GM23248 (cell line): ENCODE measurements around the gene CD59. TPM values are rescaled to one million over a fixed set of nuclear protein-coding genes. Genes with fewer than 3 reads are reported as not detected.

Experiments
- DNase-seq: peaks from one replicate; pipeline ENCODE4 v3.0.0-alpha.2; 2015
- H2AFZ ChIP-seq: fragments of 200-600 bp; sonication (generic); 2 replicates; pipeline ENCODE4 v1.6.1; 2016; ENCODE audit warnings: antibody characterized with exemption
- H3F3A ChIP-seq: fragments of 200-600 bp; sonication (generic); 2 replicates; pipeline ENCODE4 v1.6.1; 2016; ENCODE audit warnings: mild to moderate bottlenecking, antibody characterized with exemption, mixed run types; ENCODE audit not compliant: insufficient read depth
- H3K27ac ChIP-seq: fragments of 200-600 bp; sonication (generic); 2 replicates; pipeline ENCODE4 v1.5.1; 2016; ENCODE audit warnings: mild to moderate bottlenecking
- H3K27me3 ChIP-seq: fragments of 200-600 bp; sonication (generic); replicated peaks from 2 replicates; pipeline ENCODE4 v1.6.1; 2016; ENCODE audit warnings: mild to moderate bottlenecking; ENCODE audit not compliant: insufficient read depth
- H3K36me3 ChIP-seq: fragments of 200-600 bp; sonication (generic); 2 replicates; pipeline ENCODE4 v1.6.1; 2016; ENCODE audit warnings: low read depth, mild to moderate bottlenecking
- H3K4me1 ChIP-seq: fragments of 200-600 bp; sonication (generic); 2 replicates; pipeline ENCODE4 v1.6.1; 2016; ENCODE audit warnings: mild to moderate bottlenecking; ENCODE audit not compliant: insufficient read depth
- H3K4me2 ChIP-seq: fragments of 200-600 bp; sonication (generic); one replicate; pipeline ENCODE4 v1.6.1; 2016; ENCODE audit warnings: mild to moderate bottlenecking; ENCODE audit not compliant: unreplicated experiment
- H3K4me3 ChIP-seq: fragments of 200-600 bp; sonication (generic); 2 replicates; pipeline ENCODE4 v1.5.1; 2016; ENCODE audit warnings: mild to moderate bottlenecking
- H3K79me2 ChIP-seq: fragments of 200-600 bp; sonication (generic); 2 replicates; pipeline ENCODE4 v1.6.1; 2016; ENCODE audit warnings: mild to moderate bottlenecking; ENCODE audit not compliant: insufficient read depth
- H3K9ac ChIP-seq: fragments of 200-600 bp; sonication (generic); 2 replicates; pipeline ENCODE4 v1.6.1; 2016; ENCODE audit warnings: mild to moderate bottlenecking
- H3K9me2 ChIP-seq: fragments of 200-600 bp; sonication (generic); 2 replicates; pipeline ENCODE4 v1.6.1; 2016; ENCODE audit warnings: mixed run types, mild to moderate bottlenecking, moderate library complexity; ENCODE audit not compliant: insufficient read depth
- H3K9me3 ChIP-seq: fragments of 200-600 bp; sonication (generic); one replicate; pipeline ENCODE4 v1.6.1; 2017; ENCODE audit warnings: low read depth
- H4K20me1 ChIP-seq: fragments of 200-600 bp; sonication (generic); 2 replicates; pipeline ENCODE4 v1.6.0; 2016; ENCODE audit not compliant: insufficient read depth
- EZH2 ChIP-seq: fragments of 200-600 bp; sonication (generic); IDR thresholded peaks from 2 replicates; pipeline ENCODE4 v1.6.1; 2018; ENCODE audit warnings: antibody characterized with exemption, mild to moderate bottlenecking; ENCODE audit not compliant: insufficient read depth, poor library complexity, severe bottlenecking
- EZH2phosphoT487 ChIP-seq: fragments of 200-600 bp; sonication (generic); IDR thresholded peaks from 2 replicates; pipeline ENCODE4 v1.6.1; 2018; ENCODE audit warnings: antibody characterized with exemption, moderate library complexity, mild to moderate bottlenecking, low read depth; ENCODE audit not compliant: insufficient read depth
- WGBS, 2 experiments: methylation state at CpG; one replicate each; pipeline ENCODE4 v1.1.6; 2015 to 2017; ENCODE audit warnings: low lambda C conversion rate in 2 of 2, low coverage in 1 of 2; ENCODE audit errors: missing lambda C conversion rate in 2 of 2; 5-methylcytosine and 5-hydroxymethylcytosine counted together
- in situ Hi-C: fragments of 300-500 bp; cut with MboI; formaldehyde crosslinking; loops from 2 replicates; pipeline ENCODE4 v1.15.0; 2020
- polyA plus RNA-seq: library from polyadenylated mRNA; unstranded; fragments of >200 nt; fragmentation: Nextera tagmentation; extraction: Ambion mirVana; gene quantifications from 2 replicates; pipeline ENCODE4 v1.2.1, GENCODE V29; 2016
- total RNA-seq: library from RNA; depleted of rRNA; stranded (reverse); fragments of >200 nt; shearing (Covaris generic); gene quantifications from 2 replicates; pipeline ENCODE4 v1.2.3, GENCODE V29; 2014; rRNA removed

The CD59 gene
- total RNA-seq (1,166 and 1,314 TPM in 2 replicates), polyA plus RNA-seq (2,015 and 2,061 TPM in 2 replicates)

GRCh38 chr11:33736148-33736812, at the start of gene CD59:
CD59 (minus strand) TSS chr11:33736423; CDS start chr11:33722445, 13,978 bp downstream.
- H3K4me3 ChIP-seq = peak within 1 kb of the TSS; percentile 84
- H3K79me2 ChIP-seq = peaks cover 49% of the 10 kb centered on the region
- H3K9me2 ChIP-seq = no peaks in the 10 kb centered on the region
- in situ Hi-C loops = no loop called here
- peaks cover 9% of the 10 kb centered on the region; the same call in 1 of the 2 replicates for H3K36me3 ChIP-seq
- peak; percentile 97 for DNase-seq
- TF ChIP-seq EZH2phosphoT487 (no peak), EZH2 (no peak)
- peaks cover 11% of the 10 kb centered on the region; the same call in 1 of the 2 replicates for H4K20me1 ChIP-seq
- peak within 1 kb of the TSS; percentile 95 for H3K27ac ChIP-seq
- peak within 1 kb of the TSS; percentile 78 for H3K4me2 ChIP-seq
- peaks cover 52% of the 10 kb centered on the region for H3F3A ChIP-seq
- no peaks in the 10 kb centered on the region for H3K27me3 ChIP-seq
- WGBS, 2 experiments = 0% methylated on average over 19 to 40 of the region's 48 CpGs
- peak within 1 kb of the TSS; percentile 68 for H2AFZ ChIP-seq
- H3K9ac ChIP-seq = peak within 1 kb of the TSS; percentile 99
- H3K9me3 ChIP-seq = no peaks in the 10 kb centered on the region
- peaks cover 47% of the 10 kb centered on the region for H3K4me1 ChIP-seq

GRCh38 chr11:33785609-33786008, 49.4 kb upstream of the CD59 start:
- Histone ChIP-seq H3K27me3 (0 out of 2 replicates have a peak, but pooled peaks cover 4% of the 10 kb centered on the region), H3K4me2 (no peak overlapping the region), H2AFZ (no peak overlapping the region), H3K4me3 (no peak overlapping the region), H3F3A (no peaks in the 10 kb centered on the region), H3K36me3 (no peaks in the 10 kb centered on the region), H4K20me1 (no peaks in the 10 kb centered on the region), H3K9me3 (no peaks in the 10 kb centered on the region), H3K4me1 (no peaks in the 10 kb centered on the region), H3K9me2 (no peaks in the 10 kb centered on the region), H3K9ac (no peak overlapping the region), H3K79me2 (no peaks in the 10 kb centered on the region), H3K27ac (no peak overlapping the region)
- in situ Hi-C loops = no loop called here
- no peak for TF ChIP-seq EZH2phosphoT487
- no peak for DNase-seq
- WGBS, 2 experiments = 68 to 69% methylated on average over 3 of the region's 3 CpGs

GRCh38 chr11:33779849-33780528, 43.8 kb upstream of the CD59 start:
- in situ Hi-C loops = no loop called here
- Histone ChIP-seq H3K4me1 (peaks cover 25% of the 10 kb centered on the region), H4K20me1 (no peaks in the 10 kb centered on the region), H3K27me3 (no peaks in the 10 kb centered on the region), H3K4me3 (no peak overlapping the region), H3K36me3 (no peaks in the 10 kb centered on the region), H3K9me2 (no peaks in the 10 kb centered on the region), H3K27ac (peak overlapping the region; percentile 27), H3K79me2 (no peaks in the 10 kb centered on the region), H3K4me2 (peak overlapping the region; percentile 78), H3F3A (peaks cover 14% of the 10 kb centered on the region), H3K9ac (no peak overlapping the region), H2AFZ (peak overlapping the region; percentile 59), H3K9me3 (no peaks in the 10 kb centered on the region)
- WGBS, 2 experiments = 44 to 50% methylated on average over 7 of the region's 7 CpGs
- peak; percentile 87 for DNase-seq
- TF ChIP-seq EZH2 (no peak), EZH2phosphoT487 (no peak)

GRCh38 chr11:33778675-33779074, 42.5 kb upstream of the CD59 start:
- H3K4me3 ChIP-seq = no peak overlapping the region
- 57 to 59% methylated on average over 5 of the region's 5 CpGs for WGBS, 2 experiments

More at GRCh38 chr11:33778675-33779074, 42.5 kb upstream of the CD59 start:
- peaks cover 14% of the 10 kb centered on the region for H3F3A ChIP-seq
- H3K27ac ChIP-seq = no peak overlapping the region
- TF ChIP-seq EZH2phosphoT487 (no peak), EZH2 (no peak)
- H3K9me2 ChIP-seq = no peaks in the 10 kb centered on the region
- H3K9me3 ChIP-seq = no peaks in the 10 kb centered on the region
- no peak overlapping the region for H3K9ac ChIP-seq
- no peaks in the 10 kb centered on the region for H4K20me1 ChIP-seq
- DNase-seq = peak; percentile 75
- H3K4me2 ChIP-seq = no peak overlapping the region
- in situ Hi-C loops = no loop called here
- H3K27me3 ChIP-seq = no peaks in the 10 kb centered on the region
- H2AFZ ChIP-seq = no peak overlapping the region
- H3K4me1 ChIP-seq = peaks cover 27% of the 10 kb centered on the region
- peaks cover 6% of the 10 kb centered on the region for H3K79me2 ChIP-seq
- H3K36me3 ChIP-seq = no peaks in the 10 kb centered on the region
